Caco-2 (cell line): ENCODE data around the gene MAST4. TPM values are rescaled to one million over a fixed set of nuclear protein-coding genes. Genes with fewer than 3 reads are reported as not detected.

Experiments
- BruUV-seq: library from RNA; stranded (reverse); fragments of 400-500 nt; replicated peaks from 2 replicates; lab custom pipeline; 2021; lab: Mats Ljungman, UMichigan
- CTCF ChIA-PET: fragments of 300-600 bp; sonication (Branson Sonifier 250); formaldehyde crosslinking; loops from one replicate; lab custom pipeline; 2022; ENCODE audit warnings: antibody characterized with exemption; lab: Charles Lee
- POLR2A ChIA-PET: fragments of 300-600 bp; sonication (Branson Sonifier 250); formaldehyde crosslinking; loops from one replicate; lab custom pipeline; 2022; ENCODE audit warnings: antibody characterized with exemption; lab: Charles Lee
- DNase-seq, 2 experiments: peaks; one replicate each; pipeline versions ENCODE4 v3.0.0 to v3.0.0-alpha.2; 2020 to 2022
- H3K27me3 ChIP-seq: replicated peaks from 2 replicates; pipeline ENCODE4 v1.6.0; 2011; ENCODE audit warnings: low read length; ENCODE audit not compliant: control insufficient read depth, insufficient read depth
- H3K36me3 ChIP-seq: 2 replicates; pipeline ENCODE4 v1.5.1; 2011; ENCODE audit warnings: low read length; ENCODE audit not compliant: control insufficient read depth, insufficient read depth
- H3K4me1 ChIP-seq: fragments of 250-450 bp; sonication (Bioruptor Pico); 2 replicates; pipeline ENCODE4 v1.5.1; 2020; ENCODE audit warnings: mild to moderate bottlenecking
- H3K4me3 ChIP-seq: 2 replicates; pipeline ENCODE4 v1.5.1; 2011; ENCODE audit warnings: low read depth, mild to moderate bottlenecking, control low read depth, low read length
- H3K9me3 ChIP-seq: fragments of 250-450 bp; sonication (Bioruptor Pico); 2 replicates; pipeline ENCODE4 v1.5.1; 2020; ENCODE audit warnings: mild to moderate bottlenecking, moderate library complexity
- H3K27ac Mint-ChIP-seq: one replicate; pipeline ENCODE4 v1.8.0; 2022; ENCODE audit warnings: mixed read lengths; ENCODE audit not compliant: unreplicated experiment
- H3K27me3 Mint-ChIP-seq: one replicate; pipeline ENCODE4 v1.8.0; 2022; ENCODE audit warnings: mixed read lengths; ENCODE audit not compliant: insufficient read depth, unreplicated experiment
- H3K36me3 Mint-ChIP-seq: one replicate; pipeline ENCODE4 v1.8.0; 2022; ENCODE audit warnings: mild to moderate bottlenecking, mixed read lengths; ENCODE audit not compliant: insufficient read depth, unreplicated experiment
- H3K4me1 Mint-ChIP-seq: one replicate; pipeline ENCODE4 v1.8.0; 2022; ENCODE audit warnings: low read depth, mixed read lengths; ENCODE audit not compliant: unreplicated experiment
- H3K4me3 Mint-ChIP-seq: one replicate; pipeline ENCODE4 v1.8.0; 2022; ENCODE audit warnings: mild to moderate bottlenecking, moderate library complexity, mixed read lengths; ENCODE audit not compliant: unreplicated experiment
- H3K9me3 Mint-ChIP-seq: one replicate; pipeline ENCODE4 v1.8.0; 2022; ENCODE audit warnings: mixed read lengths; ENCODE audit not compliant: unreplicated experiment
- intact Hi-C: fragments of 100-400 bp; cut with micrococcal nuclease; formaldehyde crosslinking; loops from one replicate; pipeline ENCODE4 v1.10.0; 2022; ENCODE audit not compliant: unreplicated experiment
- total RNA-seq: library from RNA; stranded (reverse); gene quantifications from 2 replicates; pipeline ENCODE4 v1.2.3, GENCODE V29; 2022
- TF ChIP-seq, protein P1 (sequence below), 2 experiments: fragments of 200-600 bp in 1 of 2; IDR thresholded peaks; 1 replicate in 1 of 2; 2 replicates in 1 of 2; pipeline versions ENCODE4 v1.5.1 to v1.8.0; 2011 to 2022; ENCODE audit warnings: antibody characterized with exemption in 1 of 2, control low read depth in 1 of 2, inconsistent platforms in 1 of 2, low read depth in 1 of 2, low read length in 1 of 2, mild to moderate bottlenecking in 1 of 2, moderate library complexity in 1 of 2; ENCODE audit not compliant: insufficient read depth in 1 of 2, severe bottlenecking in 1 of 2, unreplicated experiment in 1 of 2

Gene MAST4
- total RNA-seq, 1 experiment from 2014 or later = 17.8 TPM

GRCh38 chr5:66810151-66810550, 214.0 kb downstream of the MAST4 start:
- intact Hi-C loops = no loop called here

GRCh38 chr5:66810848-66811261, 214.7 kb downstream of the MAST4 start:
- Histone ChIP-seq H3K27me3 (no peaks in the 10 kb centered on the region), H3K4me1 (no peaks in the 10 kb centered on the region), H3K36me3 (no peaks in the 10 kb centered on the region), H3K9me3 (no peaks in the 10 kb centered on the region), H3K4me3 (no peak overlapping the region)
- ChIA-PET POLR2A (no interaction called here), CTCF (no interaction called here)
- intact Hi-C loops = no loop called here
- TF ChIP-seq, protein P1, sequence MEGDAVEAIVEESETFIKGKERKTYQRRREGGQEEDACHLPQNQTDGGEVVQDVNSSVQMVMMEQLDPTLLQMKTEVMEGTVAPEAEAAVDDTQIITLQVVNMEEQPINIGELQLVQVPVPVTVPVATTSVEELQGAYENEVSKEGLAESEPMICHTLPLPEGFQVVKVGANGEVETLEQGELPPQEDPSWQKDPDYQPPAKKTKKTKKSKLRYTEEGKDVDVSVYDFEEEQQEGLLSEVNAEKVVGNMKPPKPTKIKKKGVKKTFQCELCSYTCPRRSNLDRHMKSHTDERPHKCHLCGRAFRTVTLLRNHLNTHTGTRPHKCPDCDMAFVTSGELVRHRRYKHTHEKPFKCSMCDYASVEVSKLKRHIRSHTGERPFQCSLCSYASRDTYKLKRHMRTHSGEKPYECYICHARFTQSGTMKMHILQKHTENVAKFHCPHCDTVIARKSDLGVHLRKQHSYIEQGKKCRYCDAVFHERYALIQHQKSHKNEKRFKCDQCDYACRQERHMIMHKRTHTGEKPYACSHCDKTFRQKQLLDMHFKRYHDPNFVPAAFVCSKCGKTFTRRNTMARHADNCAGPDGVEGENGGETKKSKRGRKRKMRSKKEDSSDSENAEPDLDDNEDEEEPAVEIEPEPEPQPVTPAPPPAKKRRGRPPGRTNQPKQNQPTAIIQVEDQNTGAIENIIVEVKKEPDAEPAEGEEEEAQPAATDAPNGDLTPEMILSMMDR (IDR thresholded peaks at IDR 0.05; ENCODE audit: insufficient read depth in 1 of 2, low read depth in 1 of 2, low read length in 1 of 2, severe bottlenecking in 1 of 2, unreplicated experiment in 1 of 2) = no peak
- Mint-ChIP-seq H3K4me1 (no peaks in the 10 kb centered on the region), H3K27me3 (peaks cover 29% of the 10 kb centered on the region), H3K4me3 (no peak overlapping the region), H3K27ac (no peak overlapping the region), H3K9me3 (no peaks in the 10 kb centered on the region), H3K36me3 (no peaks in the 10 kb centered on the region)
- DNase-seq = no peak
- no TSS peak for BruUV-seq

More at GRCh38 chr5:66810151-66810550, 214.0 kb downstream of the MAST4 start:
- H3K4me3 ChIP-seq = no peak overlapping the region
- POLR2A ChIA-PET = no interaction called here
- no peaks in the 10 kb centered on the region for H3K36me3 Mint-ChIP-seq
- H3K27me3 Mint-ChIP-seq = peaks cover 34% of the 10 kb centered on the region
- H3K4me3 Mint-ChIP-seq = no peak overlapping the region
- BruUV-seq = no TSS peak
- DNase-seq = no peak
- TF ChIP-seq, protein P1 (IDR thresholded peaks at IDR 0.05; ENCODE audit: insufficient read depth in 1 of 2, low read depth in 1 of 2, low read length in 1 of 2, severe bottlenecking in 1 of 2, unreplicated experiment in 1 of 2) = no peak
- no peaks in the 10 kb centered on the region for H3K4me1 Mint-ChIP-seq
- H3K27me3 ChIP-seq = no peaks in the 10 kb centered on the region
- no peaks in the 10 kb centered on the region for H3K4me1 ChIP-seq
- CTCF ChIA-PET = no interaction called here
- H3K9me3 ChIP-seq = no peaks in the 10 kb centered on the region
- H3K36me3 ChIP-seq = no peaks in the 10 kb centered on the region
- H3K9me3 Mint-ChIP-seq = no peaks in the 10 kb centered on the region
- H3K27ac Mint-ChIP-seq = no peak overlapping the region

DNA sequence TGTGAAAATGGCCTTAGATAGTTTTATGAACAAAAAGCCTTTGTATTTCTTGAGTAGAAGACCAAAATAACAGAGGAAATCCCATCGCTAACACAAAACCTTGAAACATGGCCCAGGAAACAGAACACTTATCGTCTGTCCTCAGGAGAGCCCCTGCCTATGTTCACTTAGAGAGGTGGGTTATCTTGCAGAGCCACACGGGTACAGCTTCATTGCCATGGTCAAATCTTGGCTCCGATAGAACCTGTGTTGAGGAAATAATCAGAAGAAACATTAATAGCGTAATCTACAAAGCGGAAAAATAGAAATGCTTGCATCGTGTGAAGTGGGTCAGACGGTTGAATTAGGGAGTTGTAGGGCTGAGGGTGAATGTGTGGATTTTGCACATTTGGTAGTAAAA, 216.1 kb downstream of the MAST4 start:
- Histone ChIP-seq H3K36me3 (no peaks in the 10 kb centered on the region), H3K9me3 (no peaks in the 10 kb centered on the region), H3K4me1 (no peaks in the 10 kb centered on the region; the same call in 1 of the 2 replicates), H3K27me3 (no peaks in the 10 kb centered on the region), H3K4me3 (no peak overlapping the region)
- POLR2A ChIA-PET = no interaction called here
- BruUV-seq = no TSS peak
- peaks cover 32% of the 10 kb centered on the region for H3K27me3 Mint-ChIP-seq
- intact Hi-C loops = no loop called here
- TF ChIP-seq, protein P1 (IDR thresholded peaks at IDR 0.05; ENCODE audit: insufficient read depth in 1 of 2, low read depth in 1 of 2, low read length in 1 of 2, severe bottlenecking in 1 of 2, unreplicated experiment in 1 of 2) = no peak
- peaks cover 7% of the 10 kb centered on the region for H3K4me1 Mint-ChIP-seq
- H3K4me3 Mint-ChIP-seq = no peak overlapping the region
- no peak overlapping the region for H3K27ac Mint-ChIP-seq
- H3K36me3 Mint-ChIP-seq = no peaks in the 10 kb centered on the region
- no peaks in the 10 kb centered on the region for H3K9me3 Mint-ChIP-seq
- CTCF ChIA-PET = no interaction called here
- no peak for DNase-seq
